WTC11 (cell line): ENCODE data around the gene THOC2. TPM values are rescaled to one million over a fixed set of nuclear protein-coding genes. Genes with fewer than 3 reads are reported as not detected.

Experiments
- ATAC-seq: fragments of 200-7000 bp; cut with Tn5 transposase; 2 replicates; pipeline ENCODE4 v1.10.0; 2021; ENCODE audit warnings: mild to moderate bottlenecking, moderate library complexity
- CTCF ChIA-PET: fragments of 300-600 bp; sonication (Branson Sonifier 250); formaldehyde crosslinking; loops from one replicate; lab custom pipeline; 2021; ENCODE audit warnings: antibody characterized with exemption; lab: Charles Lee
- POLR2A ChIA-PET: fragments of 350-600 bp; sonication (Branson Sonifier 250); formaldehyde crosslinking; loops from one replicate; lab custom pipeline; 2021; ENCODE audit warnings: antibody characterized with exemption; lab: Charles Lee
- DNase-seq: peaks from one replicate; pipeline ENCODE4 v3.0.0; 2021; ENCODE audit warnings: low spot score
- H3K27ac Mint-ChIP-seq: 2 replicates; pipeline ENCODE4 v1.8.0; 2021; ENCODE audit warnings: mixed read lengths
- H3K27me3 Mint-ChIP-seq: 2 replicates; pipeline ENCODE4 v1.8.0; 2021; ENCODE audit warnings: low read depth, mild to moderate bottlenecking, moderate library complexity, mixed read lengths
- H3K36me3 Mint-ChIP-seq: 2 replicates; pipeline ENCODE4 v1.8.0; 2021; ENCODE audit warnings: mixed read lengths
- H3K4me1 Mint-ChIP-seq: 2 replicates; pipeline ENCODE4 v1.8.0; 2022; ENCODE audit warnings: mixed read lengths
- H3K4me3 Mint-ChIP-seq: 2 replicates; pipeline ENCODE4 v1.8.0; 2021; ENCODE audit warnings: mild to moderate bottlenecking, moderate library complexity, mixed read lengths
- H3K9me3 Mint-ChIP-seq: 2 replicates; pipeline ENCODE4 v1.8.0; 2021; ENCODE audit warnings: mixed read lengths
- EMX1 ChIP-seq: fragments of 250-450 bp; sonication (Bioruptor Pico); IDR thresholded peaks from 2 replicates; pipeline ENCODE4 v1.8.0; 2021; ENCODE audit warnings: mild to moderate bottlenecking
- ESRRA ChIP-seq: sonication (generic); formaldehyde crosslinking; IDR thresholded peaks from 2 replicates; pipeline ENCODE4 v1.8.1; 2022; ENCODE audit warnings: mild to moderate bottlenecking, missing genetic modification reagents, borderline replicate concordance
- ETV6 ChIP-seq: sonication (generic); formaldehyde crosslinking; IDR thresholded peaks from 2 replicates; pipeline ENCODE4 v1.8.1; 2022; ENCODE audit warnings: mild to moderate bottlenecking, missing genetic modification reagents
- FOXK1 ChIP-seq: sonication (generic); formaldehyde crosslinking; IDR thresholded peaks from 2 replicates; pipeline ENCODE4 v1.8.0; 2022; ENCODE audit warnings: mild to moderate bottlenecking, moderate library complexity, missing genetic modification reagents
- FOXP1 ChIP-seq: sonication (generic); formaldehyde crosslinking; IDR thresholded peaks from 2 replicates; pipeline ENCODE4 v1.8.0; 2022; ENCODE audit warnings: missing genetic modification reagents, mild to moderate bottlenecking, moderate library complexity, borderline replicate concordance
- HMGA2 ChIP-seq: fragments of 250-450 bp; sonication (Bioruptor Pico); IDR thresholded peaks from 2 replicates; pipeline ENCODE4 v1.4.0; 2021; ENCODE audit warnings: mild to moderate bottlenecking, moderate library complexity
- NFATC4 ChIP-seq: fragments of 250-450 bp; sonication (Bioruptor Pico); IDR thresholded peaks from 2 replicates; pipeline ENCODE4 v1.9.0; 2021; ENCODE audit warnings: mild to moderate bottlenecking
- NFE2L1 ChIP-seq: sonication (generic); formaldehyde crosslinking; IDR thresholded peaks from 2 replicates; pipeline ENCODE4 v1.8.1; 2023; ENCODE audit warnings: missing genetic modification reagents
- NR3C1 ChIP-seq: sonication (generic); formaldehyde crosslinking; conservative IDR thresholded peaks from 2 replicates; pipeline ENCODE4 v1.8.1; 2023; ENCODE audit warnings: low read depth, mild to moderate bottlenecking, missing genetic modification reagents
- OVOL2 ChIP-seq: fragments of 250-450 bp; sonication (Bioruptor Pico); IDR thresholded peaks from 2 replicates; pipeline ENCODE4 v1.9.0; 2021; ENCODE audit warnings: mild to moderate bottlenecking, borderline replicate concordance
- RORB ChIP-seq: fragments of 250-450 bp; sonication (Bioruptor Pico); IDR thresholded peaks from 2 replicates; pipeline ENCODE4 v1.9.0; 2021; ENCODE audit warnings: mild to moderate bottlenecking
- SMAD4 ChIP-seq: sonication (generic); formaldehyde crosslinking; IDR thresholded peaks from 2 replicates; pipeline ENCODE4 v1.8.0; 2022; ENCODE audit warnings: mild to moderate bottlenecking, missing genetic modification reagents
- SOX15 ChIP-seq: fragments of 250-450 bp; sonication (Bioruptor Pico); IDR thresholded peaks from 2 replicates; pipeline ENCODE4 v1.9.0; 2021; ENCODE audit warnings: mild to moderate bottlenecking
- TEAD4 ChIP-seq: sonication (generic); formaldehyde crosslinking; IDR thresholded peaks from 2 replicates; pipeline ENCODE4 v1.8.0; 2022; ENCODE audit warnings: mild to moderate bottlenecking, missing genetic modification reagents
- TP53 ChIP-seq: sonication (generic); formaldehyde crosslinking; IDR thresholded peaks from 2 replicates; pipeline ENCODE4 v1.8.1; 2023; ENCODE audit warnings: mild to moderate bottlenecking, missing genetic modification reagents
- ZNF396 ChIP-seq: fragments of 250-450 bp; sonication (Bioruptor Pico); IDR thresholded peaks from 2 replicates; pipeline ENCODE4 v1.8.0; 2021; ENCODE audit warnings: mild to moderate bottlenecking, moderate library complexity, borderline replicate concordance
- ZNF671 ChIP-seq: fragments of 250-450 bp; sonication (Bioruptor Pico); IDR thresholded peaks from 2 replicates; pipeline ENCODE4 v1.8.0; 2021; ENCODE audit warnings: mild to moderate bottlenecking
- total RNA-seq: library from RNA; stranded (reverse); gene quantifications from 3 replicates; pipeline ENCODE4 v1.2.3, GENCODE V29; 2021
- TF ChIP-seq, protein P1 (sequence below): sonication (generic); formaldehyde crosslinking; conservative IDR thresholded peaks from 2 replicates; pipeline ENCODE4 v1.8.1; 2022; ENCODE audit warnings: mild to moderate bottlenecking, missing genetic modification reagents
- TF ChIP-seq, protein P2 (sequence below): fragments of 250-450 bp; sonication (Bioruptor Pico); IDR thresholded peaks from 2 replicates; pipeline ENCODE4 v1.8.0; 2021; ENCODE audit warnings: mild to moderate bottlenecking
- TF ChIP-seq, protein P3 (sequence below): sonication (generic); formaldehyde crosslinking; IDR thresholded peaks from 2 replicates; pipeline ENCODE4 v1.8.1; 2023; ENCODE audit warnings: mild to moderate bottlenecking, moderate library complexity, missing genetic modification reagents
- TF ChIP-seq, protein P4 (sequence below): sonication (generic); formaldehyde crosslinking; IDR thresholded peaks from 2 replicates; pipeline ENCODE4 v1.8.0; 2023; ENCODE audit warnings: mild to moderate bottlenecking, missing genetic modification reagents
- TF ChIP-seq, protein P5 (sequence below): fragments of 250-450 bp; sonication (Bioruptor Pico); IDR thresholded peaks from 2 replicates; pipeline ENCODE4 v2.1.2; 2022; ENCODE audit warnings: mild to moderate bottlenecking, moderate library complexity
- TF ChIP-seq, protein P6 (sequence below): sonication (generic); formaldehyde crosslinking; IDR thresholded peaks from 2 replicates; pipeline ENCODE4 v1.8.0; 2022; ENCODE audit warnings: mild to moderate bottlenecking, missing genetic modification reagents
- TF ChIP-seq, protein P7 (sequence below): sonication (generic); formaldehyde crosslinking; IDR thresholded peaks from 2 replicates; pipeline ENCODE4 v1.8.0; 2022; ENCODE audit warnings: mild to moderate bottlenecking, missing genetic modification reagents
- TF ChIP-seq, protein P8 (sequence below): sonication (generic); formaldehyde crosslinking; IDR thresholded peaks from 2 replicates; pipeline ENCODE4 v1.8.1; 2022; ENCODE audit warnings: low read depth, missing genetic modification reagents, borderline replicate concordance

Gene THOC2
- total RNA-seq, 1 experiment from 2014 or later: 66.1 TPM

DNA sequence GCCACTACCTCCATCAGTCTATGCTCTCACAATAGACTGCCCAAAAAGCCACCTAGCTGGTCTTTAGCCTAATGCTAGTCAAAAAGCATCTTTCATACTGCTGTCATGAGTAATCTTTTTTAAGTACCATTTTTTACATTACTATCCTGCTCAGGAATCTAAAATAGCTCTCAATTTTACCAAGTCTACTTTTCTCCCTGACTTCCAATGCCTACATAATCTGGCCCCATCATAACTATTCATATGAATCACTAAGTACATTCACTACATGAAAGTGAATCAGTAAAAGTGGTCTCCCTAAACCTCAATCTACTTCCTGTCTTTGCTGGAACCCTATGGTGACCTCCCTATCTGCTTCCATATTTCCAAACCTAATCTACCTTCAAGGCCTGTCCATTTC lies 105.9 kb downstream of the THOC2 start (continued):
- TF ChIP-seq, protein P1, sequence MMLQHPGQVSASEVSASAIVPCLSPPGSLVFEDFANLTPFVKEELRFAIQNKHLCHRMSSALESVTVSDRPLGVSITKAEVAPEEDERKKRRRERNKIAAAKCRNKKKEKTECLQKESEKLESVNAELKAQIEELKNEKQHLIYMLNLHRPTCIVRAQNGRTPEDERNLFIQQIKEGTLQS: no peak
- TF ChIP-seq FOXK1 (CRISPR knock-in tag) (no peak), NR3C1 (CRISPR knock-in tag) (no peak), OVOL2 (CRISPR knock-in tag) (no peak)
- TF ChIP-seq, protein P2, sequence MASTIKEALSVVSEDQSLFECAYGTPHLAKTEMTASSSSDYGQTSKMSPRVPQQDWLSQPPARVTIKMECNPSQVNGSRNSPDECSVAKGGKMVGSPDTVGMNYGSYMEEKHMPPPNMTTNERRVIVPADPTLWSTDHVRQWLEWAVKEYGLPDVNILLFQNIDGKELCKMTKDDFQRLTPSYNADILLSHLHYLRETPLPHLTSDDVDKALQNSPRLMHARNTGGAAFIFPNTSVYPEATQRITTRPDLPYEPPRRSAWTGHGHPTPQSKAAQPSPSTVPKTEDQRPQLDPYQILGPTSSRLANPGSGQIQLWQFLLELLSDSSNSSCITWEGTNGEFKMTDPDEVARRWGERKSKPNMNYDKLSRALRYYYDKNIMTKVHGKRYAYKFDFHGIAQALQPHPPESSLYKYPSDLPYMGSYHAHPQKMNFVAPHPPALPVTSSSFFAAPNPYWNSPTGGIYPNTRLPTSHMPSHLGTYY: no peak

DNA sequence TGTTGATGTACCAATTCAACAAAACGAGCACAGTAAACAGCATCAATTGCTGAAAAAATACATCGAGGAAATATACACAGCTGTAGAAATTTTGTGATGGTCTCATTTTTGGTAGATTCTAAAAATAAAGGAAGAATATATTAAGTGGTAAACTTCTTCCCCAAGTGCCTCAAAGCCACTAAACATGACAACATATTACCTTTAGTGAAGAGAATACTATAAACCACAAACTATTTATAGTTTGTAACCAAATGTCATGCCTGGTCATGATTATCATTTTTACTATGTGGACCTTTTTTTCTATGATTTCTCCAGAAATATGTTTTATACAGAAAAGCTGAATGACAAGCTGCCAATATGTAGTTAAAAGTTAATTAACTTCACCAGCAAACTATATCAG lies 106.9 kb downstream of the THOC2 start:
- Mint-ChIP-seq H3K4me1 (no peaks in the 10 kb centered on the region), H3K27ac (no peak overlapping the region), H3K4me3 (no peak overlapping the region), H3K27me3 (no peaks in the 10 kb centered on the region), H3K36me3 (peaks cover 40% of the 10 kb centered on the region), H3K9me3 (no peaks in the 10 kb centered on the region)
- CTCF ChIA-PET: no interaction called here
- ATAC-seq (no peak), DNase-seq (no peak)
- TF ChIP-seq, protein P3, sequence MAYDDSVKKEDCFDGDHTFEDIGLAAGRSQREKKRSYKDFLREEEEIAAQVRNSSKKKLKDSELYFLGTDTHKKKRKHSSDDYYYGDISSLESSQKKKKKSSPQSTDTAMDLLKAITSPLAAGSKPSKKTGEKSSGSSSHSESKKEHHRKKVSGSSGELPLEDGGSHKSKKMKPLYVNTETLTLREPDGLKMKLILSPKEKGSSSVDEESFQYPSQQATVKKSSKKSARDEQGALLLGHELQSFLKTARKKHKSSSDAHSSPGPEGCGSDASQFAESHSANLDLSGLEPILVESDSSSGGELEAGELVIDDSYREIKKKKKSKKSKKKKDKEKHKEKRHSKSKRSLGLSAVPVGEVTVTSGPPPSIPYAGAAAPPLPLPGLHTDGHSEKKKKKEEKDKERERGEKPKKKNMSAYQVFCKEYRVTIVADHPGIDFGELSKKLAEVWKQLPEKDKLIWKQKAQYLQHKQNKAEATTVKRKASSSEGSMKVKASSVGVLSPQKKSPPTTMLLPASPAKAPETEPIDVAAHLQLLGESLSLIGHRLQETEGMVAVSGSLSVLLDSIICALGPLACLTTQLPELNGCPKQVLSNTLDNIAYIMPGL (CRISPR knock-in tag): no peak
- TF ChIP-seq, protein P4, sequence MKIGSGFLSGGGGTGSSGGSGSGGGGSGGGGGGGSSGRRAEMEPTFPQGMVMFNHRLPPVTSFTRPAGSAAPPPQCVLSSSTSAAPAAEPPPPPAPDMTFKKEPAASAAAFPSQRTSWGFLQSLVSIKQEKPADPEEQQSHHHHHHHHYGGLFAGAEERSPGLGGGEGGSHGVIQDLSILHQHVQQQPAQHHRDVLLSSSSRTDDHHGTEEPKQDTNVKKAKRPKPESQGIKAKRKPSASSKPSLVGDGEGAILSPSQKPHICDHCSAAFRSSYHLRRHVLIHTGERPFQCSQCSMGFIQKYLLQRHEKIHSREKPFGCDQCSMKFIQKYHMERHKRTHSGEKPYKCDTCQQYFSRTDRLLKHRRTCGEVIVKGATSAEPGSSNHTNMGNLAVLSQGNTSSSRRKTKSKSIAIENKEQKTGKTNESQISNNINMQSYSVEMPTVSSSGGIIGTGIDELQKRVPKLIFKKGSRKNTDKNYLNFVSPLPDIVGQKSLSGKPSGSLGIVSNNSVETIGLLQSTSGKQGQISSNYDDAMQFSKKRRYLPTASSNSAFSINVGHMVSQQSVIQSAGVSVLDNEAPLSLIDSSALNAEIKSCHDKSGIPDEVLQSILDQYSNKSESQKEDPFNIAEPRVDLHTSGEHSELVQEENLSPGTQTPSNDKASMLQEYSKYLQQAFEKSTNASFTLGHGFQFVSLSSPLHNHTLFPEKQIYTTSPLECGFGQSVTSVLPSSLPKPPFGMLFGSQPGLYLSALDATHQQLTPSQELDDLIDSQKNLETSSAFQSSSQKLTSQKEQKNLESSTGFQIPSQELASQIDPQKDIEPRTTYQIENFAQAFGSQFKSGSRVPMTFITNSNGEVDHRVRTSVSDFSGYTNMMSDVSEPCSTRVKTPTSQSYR (CRISPR knock-in tag): no peak
- TF ChIP-seq SOX15 (CRISPR knock-in tag): no peak
- no peak for TF ChIP-seq EMX1
- TF ChIP-seq, protein P5, sequence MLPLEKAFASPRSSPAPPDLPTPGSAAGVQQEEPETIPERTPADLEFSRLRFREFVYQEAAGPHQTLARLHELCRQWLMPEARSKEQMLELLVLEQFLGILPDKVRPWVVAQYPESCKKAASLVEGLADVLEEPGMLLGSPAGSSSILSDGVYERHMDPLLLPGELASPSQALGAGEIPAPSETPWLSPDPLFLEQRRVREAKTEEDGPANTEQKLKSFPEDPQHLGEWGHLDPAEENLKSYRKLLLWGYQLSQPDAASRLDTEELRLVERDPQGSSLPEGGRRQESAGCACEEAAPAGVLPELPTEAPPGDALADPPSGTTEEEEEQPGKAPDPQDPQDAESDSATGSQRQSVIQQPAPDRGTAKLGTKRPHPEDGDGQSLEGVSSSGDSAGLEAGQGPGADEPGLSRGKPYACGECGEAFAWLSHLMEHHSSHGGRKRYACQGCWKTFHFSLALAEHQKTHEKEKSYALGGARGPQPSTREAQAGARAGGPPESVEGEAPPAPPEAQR (CRISPR knock-in tag): no peak
- TF ChIP-seq ZNF396 (CRISPR knock-in tag): no peak
- TF ChIP-seq ETV6: no peak
- no peak for TF ChIP-seq TP53
- no peak for TF ChIP-seq FOXP1 (CRISPR knock-in tag)
- no peak for TF ChIP-seq TEAD4 (CRISPR knock-in tag)
- no peak for TF ChIP-seq NFE2L1 (CRISPR knock-in tag)
- no peak for TF ChIP-seq ESRRA
- no peak for TF ChIP-seq NFATC4 (CRISPR knock-in tag)
- POLR2A ChIA-PET: no interaction called here

DNA sequence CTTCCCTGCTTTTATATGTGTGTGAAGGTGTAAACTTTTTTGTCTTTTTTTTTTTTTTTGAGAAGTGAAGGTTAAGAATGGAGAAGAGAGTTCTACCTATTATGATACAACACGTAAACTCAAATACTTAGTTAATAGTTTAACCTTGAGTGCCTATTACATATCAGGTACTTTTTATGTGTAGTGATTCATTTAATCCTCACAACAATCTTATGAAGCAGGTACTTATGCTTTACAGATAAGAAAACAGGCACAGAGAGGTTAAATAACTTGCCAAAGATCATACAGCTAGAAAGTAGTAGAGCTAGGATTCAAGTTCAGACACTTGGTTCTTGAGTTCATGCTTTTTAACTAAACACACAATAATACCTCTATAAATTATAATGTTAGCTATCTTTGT lies 107.4 kb downstream of the THOC2 start:
- Mint-ChIP-seq H3K27me3 (no peaks in the 10 kb centered on the region), H3K4me1 (no peaks in the 10 kb centered on the region), H3K9me3 (no peaks in the 10 kb centered on the region), H3K27ac (no peak overlapping the region), H3K36me3 (peaks cover 43% of the 10 kb centered on the region), H3K4me3 (no peak overlapping the region)
- DNase-seq: no peak
- ChIA-PET POLR2A (no interaction called here), CTCF (no interaction called here)
- ATAC-seq: no peak
- no peak for TF ChIP-seq SMAD4 (CRISPR knock-in tag)
- TF ChIP-seq, protein P6, sequence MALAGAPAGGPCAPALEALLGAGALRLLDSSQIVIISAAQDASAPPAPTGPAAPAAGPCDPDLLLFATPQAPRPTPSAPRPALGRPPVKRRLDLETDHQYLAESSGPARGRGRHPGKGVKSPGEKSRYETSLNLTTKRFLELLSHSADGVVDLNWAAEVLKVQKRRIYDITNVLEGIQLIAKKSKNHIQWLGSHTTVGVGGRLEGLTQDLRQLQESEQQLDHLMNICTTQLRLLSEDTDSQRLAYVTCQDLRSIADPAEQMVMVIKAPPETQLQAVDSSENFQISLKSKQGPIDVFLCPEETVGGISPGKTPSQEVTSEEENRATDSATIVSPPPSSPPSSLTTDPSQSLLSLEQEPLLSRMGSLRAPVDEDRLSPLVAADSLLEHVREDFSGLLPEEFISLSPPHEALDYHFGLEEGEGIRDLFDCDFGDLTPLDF (CRISPR knock-in tag): no peak
- no peak for TF ChIP-seq RORB (CRISPR knock-in tag)
- no peak for TF ChIP-seq ETV6
- TF ChIP-seq ZNF671 (CRISPR knock-in tag): no peak
- TF ChIP-seq, protein P7, sequence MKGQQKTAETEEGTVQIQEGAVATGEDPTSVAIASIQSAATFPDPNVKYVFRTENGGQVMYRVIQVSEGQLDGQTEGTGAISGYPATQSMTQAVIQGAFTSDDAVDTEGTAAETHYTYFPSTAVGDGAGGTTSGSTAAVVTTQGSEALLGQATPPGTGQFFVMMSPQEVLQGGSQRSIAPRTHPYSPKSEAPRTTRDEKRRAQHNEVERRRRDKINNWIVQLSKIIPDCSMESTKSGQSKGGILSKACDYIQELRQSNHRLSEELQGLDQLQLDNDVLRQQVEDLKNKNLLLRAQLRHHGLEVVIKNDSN (CRISPR knock-in tag): no peak
- TF ChIP-seq, protein P8, sequence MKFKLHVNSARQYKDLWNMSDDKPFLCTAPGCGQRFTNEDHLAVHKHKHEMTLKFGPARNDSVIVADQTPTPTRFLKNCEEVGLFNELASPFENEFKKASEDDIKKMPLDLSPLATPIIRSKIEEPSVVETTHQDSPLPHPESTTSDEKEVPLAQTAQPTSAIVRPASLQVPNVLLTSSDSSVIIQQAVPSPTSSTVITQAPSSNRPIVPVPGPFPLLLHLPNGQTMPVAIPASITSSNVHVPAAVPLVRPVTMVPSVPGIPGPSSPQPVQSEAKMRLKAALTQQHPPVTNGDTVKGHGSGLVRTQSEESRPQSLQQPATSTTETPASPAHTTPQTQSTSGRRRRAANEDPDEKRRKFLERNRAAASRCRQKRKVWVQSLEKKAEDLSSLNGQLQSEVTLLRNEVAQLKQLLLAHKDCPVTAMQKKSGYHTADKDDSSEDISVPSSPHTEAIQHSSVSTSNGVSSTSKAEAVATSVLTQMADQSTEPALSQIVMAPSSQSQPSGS: no peak
- TF ChIP-seq HMGA2 (CRISPR knock-in tag): no peak
- no peak for TF ChIP-seq TP53
